ENCODE data around the gene ATG13.

ATG13 gene

DNA sequence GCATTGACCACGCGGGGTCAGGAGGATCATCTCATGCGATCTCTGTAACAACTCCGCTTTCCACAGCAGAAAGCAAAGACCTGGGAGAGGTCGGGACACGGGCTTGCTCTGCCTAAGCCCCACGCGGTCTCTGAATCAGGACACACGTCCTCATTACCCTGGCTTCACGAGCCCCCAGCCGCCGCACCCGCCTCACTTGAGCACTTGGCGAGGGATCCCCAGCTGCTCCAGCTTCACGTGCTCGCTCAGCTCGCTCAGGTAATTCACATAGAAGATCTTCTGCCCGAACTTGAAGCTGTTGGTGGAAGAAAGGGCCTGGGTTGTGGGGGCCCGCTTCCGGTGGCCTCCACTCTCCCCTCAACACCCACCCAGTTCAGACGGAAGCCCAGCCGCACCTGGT, 63.5 kb downstream of the ATG13 start:
- Histone ChIP-seq H3K9ac (ENCODE audit: low read length) (no peak overlapping the region), H3K4me1 (ENCODE audit: insufficient read depth, low read length, severe bottlenecking) (peaks cover 12% of the 10 kb centered on the region), H3K4me2 (ENCODE audit: low read length) (no peak overlapping the region), H3K9me2 (ENCODE audit: low read depth, low read length) (no peaks in the 10 kb centered on the region), H3K9me3 (ENCODE audit: low read length) (no peaks in the 10 kb centered on the region), H3K27ac (ENCODE audit: low read depth, low read length, poor library complexity, severe bottlenecking) (no peak overlapping the region), H3F3A (ENCODE audit: insufficient read depth, low read length) (no peaks in the 10 kb centered on the region), H3K79me2 (ENCODE audit: insufficient read depth, low read length) (no peaks in the 10 kb centered on the region), H3K4me3 (ENCODE audit: low read depth, low read length, poor library complexity, severe bottlenecking) (no peak overlapping the region), H3K27me3 (ENCODE audit: insufficient read depth, low read length) (no peaks in the 10 kb centered on the region), H2AFZ (ENCODE audit: low read length) (no peak overlapping the region), H4K20me1 (ENCODE audit: insufficient read depth, low read length) (no peaks in the 10 kb centered on the region), H3K36me3 (ENCODE audit: insufficient read depth, low read length) (peaks cover 37% of the 10 kb centered on the region; the same call in 1 of the 2 replicates)
- TF ChIP-seq, protein P1, sequence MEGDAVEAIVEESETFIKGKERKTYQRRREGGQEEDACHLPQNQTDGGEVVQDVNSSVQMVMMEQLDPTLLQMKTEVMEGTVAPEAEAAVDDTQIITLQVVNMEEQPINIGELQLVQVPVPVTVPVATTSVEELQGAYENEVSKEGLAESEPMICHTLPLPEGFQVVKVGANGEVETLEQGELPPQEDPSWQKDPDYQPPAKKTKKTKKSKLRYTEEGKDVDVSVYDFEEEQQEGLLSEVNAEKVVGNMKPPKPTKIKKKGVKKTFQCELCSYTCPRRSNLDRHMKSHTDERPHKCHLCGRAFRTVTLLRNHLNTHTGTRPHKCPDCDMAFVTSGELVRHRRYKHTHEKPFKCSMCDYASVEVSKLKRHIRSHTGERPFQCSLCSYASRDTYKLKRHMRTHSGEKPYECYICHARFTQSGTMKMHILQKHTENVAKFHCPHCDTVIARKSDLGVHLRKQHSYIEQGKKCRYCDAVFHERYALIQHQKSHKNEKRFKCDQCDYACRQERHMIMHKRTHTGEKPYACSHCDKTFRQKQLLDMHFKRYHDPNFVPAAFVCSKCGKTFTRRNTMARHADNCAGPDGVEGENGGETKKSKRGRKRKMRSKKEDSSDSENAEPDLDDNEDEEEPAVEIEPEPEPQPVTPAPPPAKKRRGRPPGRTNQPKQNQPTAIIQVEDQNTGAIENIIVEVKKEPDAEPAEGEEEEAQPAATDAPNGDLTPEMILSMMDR (IDR thresholded peaks at IDR 0.05; ENCODE audit: low read length): no peak
- TF ChIP-seq EZH2 (IDR thresholded peaks at IDR 0.05; ENCODE audit: borderline replicate concordance, low read length): no peak

DNA sequence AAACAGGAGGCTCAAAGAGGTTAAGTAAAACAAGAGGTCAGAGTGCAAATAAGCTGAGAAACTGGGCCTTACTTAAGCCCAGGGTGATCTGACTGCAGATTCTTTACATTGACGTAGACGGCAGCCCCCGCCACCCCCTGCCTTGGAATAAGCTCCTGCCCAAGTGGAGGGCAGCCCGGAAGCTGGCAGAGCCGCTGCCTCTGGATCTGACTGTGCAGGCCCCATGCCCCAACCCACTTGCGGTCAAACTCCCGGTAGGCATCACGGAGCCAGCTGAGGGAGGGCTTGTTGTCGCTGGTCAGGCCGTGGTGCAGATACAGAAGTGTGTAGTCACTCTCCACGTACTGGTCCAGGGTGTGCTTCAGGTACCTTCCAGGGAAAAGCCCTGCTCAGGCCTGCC, 64.5 kb downstream of the ATG13 start:
- Histone ChIP-seq H3K36me3 (ENCODE audit: insufficient read depth, low read length) (peaks cover 39% of the 10 kb centered on the region; the same call in 1 of the 2 replicates), H3K79me2 (ENCODE audit: insufficient read depth, low read length) (no peaks in the 10 kb centered on the region), H3K4me3 (ENCODE audit: low read depth, low read length, poor library complexity, severe bottlenecking) (no peak overlapping the region), H3K9me3 (ENCODE audit: low read length) (no peaks in the 10 kb centered on the region), H3K4me1 (ENCODE audit: insufficient read depth, low read length, severe bottlenecking) (peaks cover 2% of the 10 kb centered on the region), H3K4me2 (ENCODE audit: low read length) (no peak overlapping the region), H3K27ac (ENCODE audit: low read depth, low read length, poor library complexity, severe bottlenecking) (no peak overlapping the region), H4K20me1 (ENCODE audit: insufficient read depth, low read length) (no peaks in the 10 kb centered on the region), H3K9me2 (ENCODE audit: low read depth, low read length) (no peaks in the 10 kb centered on the region), H2AFZ (ENCODE audit: low read length) (no peak overlapping the region), H3K9ac (ENCODE audit: low read length) (no peak overlapping the region), H3F3A (ENCODE audit: insufficient read depth, low read length) (no peaks in the 10 kb centered on the region), H3K27me3 (ENCODE audit: insufficient read depth, low read length) (no peaks in the 10 kb centered on the region)
- no peak for TF ChIP-seq EZH2 (IDR thresholded peaks at IDR 0.05; ENCODE audit: borderline replicate concordance, low read length)
- TF ChIP-seq, protein P1 (IDR thresholded peaks at IDR 0.05; ENCODE audit: low read length): no peak

DNA sequence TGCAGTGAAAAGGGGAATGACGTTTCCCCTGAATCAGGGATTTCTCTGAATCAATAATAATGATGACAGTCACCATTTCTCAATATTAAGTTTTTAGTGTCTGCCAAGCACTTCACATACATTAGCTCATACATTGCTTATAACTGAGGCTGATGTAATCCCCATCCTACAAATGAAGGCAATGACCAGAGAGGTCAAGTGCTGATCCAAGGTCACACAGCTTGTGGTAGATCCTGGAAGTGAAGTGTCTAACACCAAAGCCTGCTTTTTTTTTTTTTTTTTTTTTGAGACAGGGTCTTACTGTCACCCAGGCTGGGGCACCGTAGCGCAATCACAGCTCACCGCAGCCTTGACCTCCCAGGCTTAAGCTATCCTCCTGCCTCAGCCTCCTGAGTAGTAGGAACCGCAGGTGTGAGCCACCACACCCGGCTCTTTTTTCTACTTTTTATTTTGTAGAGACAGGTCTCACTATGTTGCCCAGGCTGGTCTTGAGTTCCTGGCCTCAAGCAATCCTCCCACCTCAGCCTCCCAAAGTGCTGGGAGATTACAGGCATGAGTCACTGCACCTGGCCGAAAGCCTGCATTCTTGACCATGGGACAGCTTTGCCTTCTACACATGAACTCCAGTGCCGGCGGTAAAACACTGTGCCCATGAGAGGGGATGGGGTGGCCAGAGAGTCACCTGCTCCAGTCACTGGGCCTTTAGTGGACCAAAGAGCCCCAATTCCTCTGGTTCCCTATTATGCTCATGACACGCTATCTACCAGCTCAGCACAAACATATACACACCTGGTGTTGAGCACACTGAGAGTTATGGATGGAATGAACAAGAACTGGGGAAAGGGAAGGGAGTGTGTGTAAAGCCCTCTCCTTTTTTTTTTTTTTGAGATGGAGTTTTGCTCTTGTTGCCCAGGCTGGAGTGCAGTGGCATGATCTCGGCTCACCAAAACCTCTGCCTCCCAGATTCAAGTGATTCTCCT, 65.7 kb downstream of the ATG13 start:
- H3F3A ChIP-seq (ENCODE audit: insufficient read depth, low read length): no peaks in the 10 kb centered on the region
- H3K9me3 ChIP-seq (ENCODE audit: low read length): no peaks in the 10 kb centered on the region
- H4K20me1 ChIP-seq (ENCODE audit: insufficient read depth, low read length): no peaks in the 10 kb centered on the region
- H3K4me2 ChIP-seq (ENCODE audit: low read length): no peak overlapping the region
- H3K9ac ChIP-seq (ENCODE audit: low read length): no peak overlapping the region
- TF ChIP-seq, protein P1 (IDR thresholded peaks at IDR 0.05; ENCODE audit: low read length): no peak
- no peak overlapping the region for H3K27ac ChIP-seq (ENCODE audit: low read depth, low read length, poor library complexity, severe bottlenecking)
- H2AFZ ChIP-seq (ENCODE audit: low read length): no peak overlapping the region
- no peaks in the 10 kb centered on the region for H3K27me3 ChIP-seq (ENCODE audit: insufficient read depth, low read length)
- H3K4me3 ChIP-seq (ENCODE audit: low read depth, low read length, poor library complexity, severe bottlenecking): no peak overlapping the region
- no peaks in the 10 kb centered on the region for H3K79me2 ChIP-seq (ENCODE audit: insufficient read depth, low read length)
- H3K9me2 ChIP-seq (ENCODE audit: low read depth, low read length): no peaks in the 10 kb centered on the region
- H3K36me3 ChIP-seq (ENCODE audit: insufficient read depth, low read length): peaks cover 52% of the 10 kb centered on the region; the same call in 1 of the 2 replicates
- no peaks in the 10 kb centered on the region for H3K4me1 ChIP-seq (ENCODE audit: insufficient read depth, low read length, severe bottlenecking)

Measured in OCI-LY1 (cell line).